Measurements from ENCODE around the gene LYVE1.

DNA sequence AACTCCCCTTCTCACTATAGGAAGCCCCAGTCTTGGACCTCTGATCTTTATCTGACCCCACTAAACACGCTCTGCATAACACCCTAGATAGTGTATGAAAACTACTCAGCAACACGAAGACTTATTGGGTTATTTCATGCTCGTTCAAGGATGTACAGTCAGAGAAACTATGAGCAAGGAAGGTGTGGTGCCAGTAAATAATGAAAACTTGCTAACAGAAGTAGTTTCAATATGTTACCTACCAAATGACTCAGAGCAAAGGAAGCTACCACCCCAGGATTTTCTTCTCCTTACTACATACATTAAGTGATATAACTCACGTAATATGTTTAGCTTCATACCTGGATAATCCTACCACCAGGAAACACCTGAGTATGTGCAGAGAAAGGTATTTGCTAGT is 25.9 kb upstream of the LYVE1 start:
- TF ChIP-seq EZH2 (IDR thresholded peaks at IDR 0.05; ENCODE audit: insufficient read depth, low read length): no peak
- TF ChIP-seq, protein P1, sequence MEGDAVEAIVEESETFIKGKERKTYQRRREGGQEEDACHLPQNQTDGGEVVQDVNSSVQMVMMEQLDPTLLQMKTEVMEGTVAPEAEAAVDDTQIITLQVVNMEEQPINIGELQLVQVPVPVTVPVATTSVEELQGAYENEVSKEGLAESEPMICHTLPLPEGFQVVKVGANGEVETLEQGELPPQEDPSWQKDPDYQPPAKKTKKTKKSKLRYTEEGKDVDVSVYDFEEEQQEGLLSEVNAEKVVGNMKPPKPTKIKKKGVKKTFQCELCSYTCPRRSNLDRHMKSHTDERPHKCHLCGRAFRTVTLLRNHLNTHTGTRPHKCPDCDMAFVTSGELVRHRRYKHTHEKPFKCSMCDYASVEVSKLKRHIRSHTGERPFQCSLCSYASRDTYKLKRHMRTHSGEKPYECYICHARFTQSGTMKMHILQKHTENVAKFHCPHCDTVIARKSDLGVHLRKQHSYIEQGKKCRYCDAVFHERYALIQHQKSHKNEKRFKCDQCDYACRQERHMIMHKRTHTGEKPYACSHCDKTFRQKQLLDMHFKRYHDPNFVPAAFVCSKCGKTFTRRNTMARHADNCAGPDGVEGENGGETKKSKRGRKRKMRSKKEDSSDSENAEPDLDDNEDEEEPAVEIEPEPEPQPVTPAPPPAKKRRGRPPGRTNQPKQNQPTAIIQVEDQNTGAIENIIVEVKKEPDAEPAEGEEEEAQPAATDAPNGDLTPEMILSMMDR (IDR thresholded peaks at IDR 0.05; ENCODE audit: insufficient read depth, low read depth, low read length): no peak

All from astrocyte (in vitro differentiated cells and primary cell).